AG04450 (cell line): Measurements from ENCODE around the gene MED29. TPM values are rescaled to one million over a fixed set of nuclear protein-coding genes. Genes with fewer than 3 reads are reported as not detected.
"Not testable (repeated sequence)": the region's sequence is repeated elsewhere in the genome, so short reads cannot be mapped to it uniquely, and the experiment has no call there.

Experiments
- CTCF ChIA-PET: fragments of 300-600, 350-600 bp; formaldehyde crosslinking; extraction: SDS; loops from one replicate; lab custom pipeline; 2022; ENCODE audit warnings: antibody characterized with exemption, inconsistent platforms; lab: Charles Lee
- POLR2A ChIA-PET: fragments of 350-600 bp; formaldehyde crosslinking; extraction: SDS; loops from one replicate; lab custom pipeline; 2021; ENCODE audit warnings: antibody characterized with exemption, inconsistent platforms; lab: Yijun Ruan, JAX
- DNase-seq: peaks from one replicate; pipeline ENCODE4 v3.0.0-alpha.2; 2011; ENCODE audit warnings: low read depth, low spot score
- H3K27ac ChIP-seq: one replicate; pipeline ENCODE4 v1.5.1; 2012; ENCODE audit warnings: low read depth, low read length, control low read depth
- H3K27me3 ChIP-seq: one replicate; pipeline ENCODE4 v1.6.0; 2012; ENCODE audit warnings: low read length; ENCODE audit not compliant: control insufficient read depth, insufficient read depth
- H3K4me3 ChIP-seq: 2 replicates; pipeline ENCODE4 v1.5.1; 2011; ENCODE audit warnings: mild to moderate bottlenecking, low read depth, low read length, control low read depth
- H3K9me3 ChIP-seq: 2 replicates; pipeline ENCODE4 v1.5.1; 2012; ENCODE audit warnings: low read length; ENCODE audit not compliant: control insufficient read depth, insufficient read depth
- polyA plus RNA-seq: library from polyadenylated mRNA; depleted of rRNA; stranded (reverse); fragments of >200 nt; gene quantifications from 2 replicates; pipeline ENCODE4 v1.2.3, GENCODE V29; 2011
- TF ChIP-seq, protein P1 (sequence below): IDR thresholded peaks from 2 replicates; pipeline ENCODE4 v1.5.1; 2011; ENCODE audit warnings: low read depth, low read length, control low read depth, inconsistent platforms

The MED29 gene
- polyA plus RNA-seq, 1 experiment, result 28.0 TPM

DNA sequence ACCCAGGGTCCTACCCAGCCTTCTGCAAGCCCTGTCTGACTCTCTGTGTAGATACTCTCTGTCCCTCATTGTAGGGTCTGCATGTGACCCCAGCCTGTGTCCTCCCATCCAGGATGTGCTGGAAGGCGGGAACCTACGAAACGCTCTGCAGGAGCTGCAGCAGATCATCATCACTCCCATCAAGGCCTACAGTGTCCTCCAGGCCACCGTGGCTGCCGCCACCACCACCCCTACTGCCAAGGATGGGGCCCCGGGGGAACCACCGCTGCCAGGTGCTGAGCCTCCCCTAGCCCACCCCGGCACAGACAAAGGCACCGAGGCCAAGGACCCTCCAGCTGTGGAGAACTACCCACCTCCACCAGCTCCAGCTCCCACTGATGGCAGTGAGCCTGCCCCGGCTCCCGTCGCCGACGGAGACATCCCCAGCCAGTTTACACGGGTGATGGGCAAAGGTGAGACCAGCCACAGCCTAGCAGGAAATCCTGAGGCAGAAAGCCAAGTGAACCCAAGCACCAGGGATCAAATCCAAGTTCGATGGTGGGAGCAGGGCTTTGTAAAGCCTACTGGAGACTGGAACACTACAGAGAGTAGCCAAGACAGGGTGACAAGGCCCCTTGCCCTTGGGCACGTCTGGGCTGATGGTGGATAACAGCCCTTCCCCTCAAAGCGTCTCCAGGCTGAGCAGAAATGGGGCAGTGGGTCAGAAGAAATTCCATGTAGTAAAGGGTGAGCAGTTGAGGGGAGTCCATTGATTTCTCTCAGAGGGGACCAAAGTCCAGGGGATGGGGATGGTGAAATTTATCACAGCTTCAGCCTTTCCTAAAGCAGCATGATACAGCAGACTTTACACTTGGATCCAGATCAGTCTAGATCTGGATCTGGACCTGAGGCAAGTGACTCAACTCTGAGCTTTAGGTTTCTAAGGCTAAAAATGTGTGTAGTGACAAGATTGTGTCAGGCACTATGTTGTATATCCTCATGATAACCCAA lies 13.5 kb upstream of the MED29 start:
- Histone ChIP-seq H3K9me3 (no peaks in the 10 kb centered on the region), H3K27me3 (no peaks in the 10 kb centered on the region), H3K4me3 (no peak overlapping the region), H3K27ac (no peak overlapping the region)
- TF ChIP-seq, protein P1, sequence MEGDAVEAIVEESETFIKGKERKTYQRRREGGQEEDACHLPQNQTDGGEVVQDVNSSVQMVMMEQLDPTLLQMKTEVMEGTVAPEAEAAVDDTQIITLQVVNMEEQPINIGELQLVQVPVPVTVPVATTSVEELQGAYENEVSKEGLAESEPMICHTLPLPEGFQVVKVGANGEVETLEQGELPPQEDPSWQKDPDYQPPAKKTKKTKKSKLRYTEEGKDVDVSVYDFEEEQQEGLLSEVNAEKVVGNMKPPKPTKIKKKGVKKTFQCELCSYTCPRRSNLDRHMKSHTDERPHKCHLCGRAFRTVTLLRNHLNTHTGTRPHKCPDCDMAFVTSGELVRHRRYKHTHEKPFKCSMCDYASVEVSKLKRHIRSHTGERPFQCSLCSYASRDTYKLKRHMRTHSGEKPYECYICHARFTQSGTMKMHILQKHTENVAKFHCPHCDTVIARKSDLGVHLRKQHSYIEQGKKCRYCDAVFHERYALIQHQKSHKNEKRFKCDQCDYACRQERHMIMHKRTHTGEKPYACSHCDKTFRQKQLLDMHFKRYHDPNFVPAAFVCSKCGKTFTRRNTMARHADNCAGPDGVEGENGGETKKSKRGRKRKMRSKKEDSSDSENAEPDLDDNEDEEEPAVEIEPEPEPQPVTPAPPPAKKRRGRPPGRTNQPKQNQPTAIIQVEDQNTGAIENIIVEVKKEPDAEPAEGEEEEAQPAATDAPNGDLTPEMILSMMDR, result no peak
- ChIA-PET CTCF (interaction anchor here (0.9 kb wide), 1 partner anchor 35 kb away, joined by 3 read pairs; the partner anchor contains the start of gene SAMD4B), POLR2A (no interaction called here)
- DNase-seq, result no peak

DNA sequence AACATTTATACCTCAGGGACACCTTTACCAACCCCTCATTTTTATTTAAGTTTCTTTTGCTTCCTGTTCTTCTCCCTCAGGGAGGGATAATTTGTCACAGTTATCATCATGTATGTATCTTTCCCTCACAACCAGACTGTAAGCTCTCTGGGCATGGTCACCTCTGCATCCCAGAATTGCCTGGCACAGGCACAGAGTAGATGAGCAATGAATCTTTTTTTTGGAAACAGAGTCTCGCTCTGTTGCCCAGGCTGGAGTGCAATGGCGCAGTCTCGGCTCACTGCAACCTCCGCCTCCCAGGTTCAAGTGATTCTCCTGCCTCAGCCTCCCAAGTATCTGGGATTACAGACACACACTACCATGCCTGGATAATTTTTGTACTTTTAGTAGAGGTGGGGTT lies 11.8 kb upstream of the MED29 start:
- DNase-seq, POLR2A ChIA-PET, H3K9me3 ChIP-seq, H3K27me3 ChIP-seq, H3K4me3 ChIP-seq, H3K27ac ChIP-seq, CTCF ChIA-PET: not testable (repeated sequence)

DNA sequence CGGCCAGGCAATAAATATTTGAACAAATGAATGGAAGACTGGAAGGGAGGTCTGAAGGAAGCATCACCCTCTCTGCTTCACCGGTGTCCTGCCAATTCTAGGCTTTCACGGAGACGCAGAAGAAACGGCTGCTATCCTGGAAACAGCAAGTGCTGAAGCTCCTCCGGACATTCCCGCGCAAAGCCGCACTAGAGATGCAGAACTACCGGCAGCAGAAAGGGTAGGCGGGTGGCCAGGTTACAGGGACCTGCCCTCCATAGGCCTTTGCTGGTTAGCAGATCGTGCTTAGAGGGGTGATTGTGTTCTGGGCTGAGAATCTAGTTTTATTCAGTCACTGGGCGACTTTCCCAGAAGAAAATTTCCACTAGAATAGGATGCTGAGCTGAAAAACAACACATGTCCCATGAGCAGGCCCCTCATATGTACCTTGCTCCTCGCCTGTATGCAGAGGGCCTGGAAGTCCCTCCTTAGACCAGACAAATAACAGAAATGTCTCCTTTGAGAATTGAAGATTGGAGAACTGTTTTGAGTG lies 11.2 kb upstream of the MED29 start:
- POLR2A ChIA-PET, result no interaction called here
- DNase-seq, result no peak
- H3K27me3 ChIP-seq, result no peaks in the 10 kb centered on the region
- TF ChIP-seq, protein P1, result no peak
- no peak overlapping the region for H3K4me3 ChIP-seq
- H3K9me3 ChIP-seq, result no peaks in the 10 kb centered on the region
- CTCF ChIA-PET, result no interaction called here
- H3K27ac ChIP-seq, result no peak overlapping the region

DNA sequence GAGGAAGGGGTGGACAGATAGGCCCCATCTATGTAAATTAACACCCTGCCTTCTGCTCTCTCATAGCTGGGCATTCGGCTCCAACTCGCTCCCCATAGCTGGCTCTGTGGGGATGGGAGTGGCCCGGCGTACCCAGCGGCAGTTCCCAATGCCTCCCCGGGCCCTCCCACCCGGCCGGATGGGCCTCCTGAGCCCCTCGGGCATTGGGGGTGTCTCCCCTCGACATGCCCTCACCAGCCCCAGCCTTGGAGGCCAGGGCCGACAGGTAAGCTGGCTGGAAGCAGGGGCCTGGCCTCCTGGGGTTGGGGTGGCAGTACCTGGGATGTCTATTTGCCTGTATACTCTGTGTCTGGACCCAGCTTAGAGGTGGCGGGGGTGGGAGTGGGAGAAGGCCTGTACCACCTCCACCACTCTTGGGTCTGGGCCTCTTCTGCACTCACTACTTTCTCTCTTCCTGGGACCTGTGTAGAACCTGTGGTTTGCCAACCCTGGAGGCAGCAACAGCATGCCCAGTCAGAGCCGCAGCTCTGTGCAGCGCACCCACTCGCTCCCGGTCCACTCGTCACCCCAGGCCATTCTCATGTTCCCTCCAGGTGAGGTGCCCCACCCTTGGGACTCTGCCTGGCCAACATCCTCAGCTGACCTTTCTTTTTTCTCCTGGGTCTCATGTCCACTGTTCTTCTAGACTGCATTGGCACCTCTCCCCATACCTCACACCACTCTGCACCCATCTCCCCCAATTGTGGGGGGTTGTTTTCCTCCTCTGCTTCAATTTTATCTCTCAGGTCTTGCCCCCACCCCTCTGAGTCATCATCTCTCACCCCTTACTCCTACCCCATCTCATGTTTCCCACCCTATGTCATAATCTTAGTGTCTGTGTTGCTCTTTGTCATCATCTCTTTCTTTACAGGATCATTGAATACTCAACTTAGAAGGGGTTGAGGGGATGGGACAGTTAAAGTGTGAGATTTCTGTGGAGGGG lies 10.4 kb upstream of the MED29 start:
- POLR2A ChIA-PET, result no interaction called here
- Histone ChIP-seq H3K27me3 (no peaks in the 10 kb centered on the region), H3K9me3 (no peaks in the 10 kb centered on the region), H3K4me3 (no peak overlapping the region), H3K27ac (no peak overlapping the region)
- CTCF ChIA-PET, result no interaction called here
- TF ChIP-seq, protein P1, result no peak
- no peak for DNase-seq
